ENCODE data around the gene LRRC34.
A peak's percentile ranks its signal among the peaks of the same experiment; 100 is the strongest.

LRRC34 gene

DNA sequence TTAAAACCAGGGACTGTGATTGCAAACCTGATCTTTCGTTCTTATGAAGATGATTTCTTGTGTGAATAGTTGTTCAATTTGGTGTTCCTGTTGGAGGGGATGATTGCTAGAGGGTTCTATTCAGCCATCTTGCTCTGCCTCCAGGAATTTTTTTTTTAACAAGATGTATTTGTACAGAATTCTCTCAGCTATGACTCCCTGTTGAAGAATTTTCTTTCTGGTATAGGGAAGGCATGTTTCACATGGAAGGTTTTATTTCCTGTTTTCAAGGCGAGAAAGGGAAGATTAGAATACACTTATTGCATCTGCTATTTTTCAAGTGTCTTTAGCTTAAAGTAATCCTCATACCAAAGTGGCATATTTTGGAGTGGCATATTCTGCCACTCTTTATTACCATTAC lies 5.6 kb upstream of the LRRC34 start:
- no peak for TF ChIP-seq CTCF (IDR thresholded peaks at IDR 0.05; ENCODE audit: insufficient read depth, low read depth, low read length, missing control alignments)
- H3K4me3 ChIP-seq (ENCODE audit: low read length): no peak overlapping the region
- peak; percentile 26 for DNase-seq (ENCODE audit: low read depth)

DNA sequence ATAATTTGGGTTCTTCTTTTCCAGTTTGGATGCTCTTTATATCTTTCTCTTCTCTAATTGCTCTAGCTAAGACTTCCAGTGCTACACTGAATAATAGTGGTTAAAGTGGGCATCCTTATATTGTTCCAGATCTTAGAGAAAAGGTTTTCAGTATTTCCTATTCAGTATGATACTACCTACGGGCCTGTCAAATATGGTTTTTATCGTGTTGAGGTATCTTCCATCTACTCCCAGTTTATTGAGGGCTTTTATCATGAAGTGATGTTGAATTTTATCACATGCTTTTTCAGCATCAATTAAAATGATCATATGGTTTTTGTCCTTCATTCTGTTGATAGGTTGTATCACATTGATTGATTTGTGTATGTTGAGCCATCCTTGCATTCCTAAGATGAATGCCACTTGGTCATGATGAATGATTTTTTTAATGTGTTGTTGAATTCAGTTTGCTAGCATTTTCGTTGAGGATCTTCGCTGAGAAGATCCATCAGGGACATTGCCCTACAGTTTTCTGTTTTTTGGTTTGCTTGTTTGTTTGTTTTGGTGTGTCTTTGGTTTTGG lies 3.0 kb upstream of the LRRC34 start:
- DNase-seq (ENCODE audit: low read depth): no peak
- H3K4me3 ChIP-seq (ENCODE audit: low read length): no peak overlapping the region
- TF ChIP-seq CTCF (IDR thresholded peaks at IDR 0.05; ENCODE audit: insufficient read depth, low read depth, low read length, missing control alignments): no peak

DNA sequence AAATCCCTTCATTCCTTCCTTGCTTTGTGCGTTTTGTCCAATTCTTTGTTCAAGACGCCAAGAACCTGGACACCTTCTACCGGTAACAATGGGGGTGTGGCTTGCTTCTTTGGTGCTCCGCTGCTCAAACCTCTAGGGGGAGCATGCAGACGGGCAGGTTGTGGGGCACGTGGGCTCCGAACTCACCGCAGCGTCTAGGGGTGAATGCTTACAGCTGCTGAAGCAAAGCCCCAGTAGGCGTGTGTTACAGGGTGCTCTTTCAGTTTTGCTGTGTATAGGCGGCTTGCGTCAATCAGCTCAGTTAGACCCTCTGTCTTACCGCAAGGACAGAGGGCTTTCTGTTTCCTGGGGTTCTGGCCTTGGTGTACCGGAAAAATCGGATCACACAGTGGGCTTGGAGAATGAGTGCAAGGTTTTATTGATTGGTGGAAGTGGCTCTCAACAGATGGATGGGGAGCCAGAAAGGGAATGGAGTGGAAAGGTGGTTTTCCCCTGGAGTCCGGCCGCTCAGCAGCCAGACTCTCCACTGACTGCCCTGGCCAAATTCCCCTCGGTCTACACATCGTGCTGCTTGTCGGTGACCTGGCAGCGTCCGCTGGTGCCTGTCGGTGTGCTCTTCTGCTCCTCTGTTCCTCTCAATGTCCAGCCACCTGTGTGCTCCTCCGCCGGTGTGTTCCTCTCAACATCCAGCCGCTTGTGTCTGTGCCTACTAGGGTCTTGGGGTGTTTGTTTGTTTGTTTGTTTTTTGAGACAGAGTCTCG lies 1.2 kb upstream of the LRRC34 start:
- H3K4me3 ChIP-seq (ENCODE audit: low read length): peak overlapping the region; percentile 3
- TF ChIP-seq CTCF (IDR thresholded peaks at IDR 0.05; ENCODE audit: insufficient read depth, low read depth, low read length, missing control alignments): peak; percentile 43
- peak; percentile 55 for DNase-seq (ENCODE audit: low read depth)

GRCh38 chr3:169813278-169813677 lies 574 bp upstream of the LRRC34 start:
- DNase-seq (ENCODE audit: low read depth): no peak
- TF ChIP-seq CTCF (IDR thresholded peaks at IDR 0.05; ENCODE audit: insufficient read depth, low read depth, low read length, missing control alignments): no peak
- no peak overlapping the region for H3K4me3 ChIP-seq (ENCODE audit: low read length)

DNA sequence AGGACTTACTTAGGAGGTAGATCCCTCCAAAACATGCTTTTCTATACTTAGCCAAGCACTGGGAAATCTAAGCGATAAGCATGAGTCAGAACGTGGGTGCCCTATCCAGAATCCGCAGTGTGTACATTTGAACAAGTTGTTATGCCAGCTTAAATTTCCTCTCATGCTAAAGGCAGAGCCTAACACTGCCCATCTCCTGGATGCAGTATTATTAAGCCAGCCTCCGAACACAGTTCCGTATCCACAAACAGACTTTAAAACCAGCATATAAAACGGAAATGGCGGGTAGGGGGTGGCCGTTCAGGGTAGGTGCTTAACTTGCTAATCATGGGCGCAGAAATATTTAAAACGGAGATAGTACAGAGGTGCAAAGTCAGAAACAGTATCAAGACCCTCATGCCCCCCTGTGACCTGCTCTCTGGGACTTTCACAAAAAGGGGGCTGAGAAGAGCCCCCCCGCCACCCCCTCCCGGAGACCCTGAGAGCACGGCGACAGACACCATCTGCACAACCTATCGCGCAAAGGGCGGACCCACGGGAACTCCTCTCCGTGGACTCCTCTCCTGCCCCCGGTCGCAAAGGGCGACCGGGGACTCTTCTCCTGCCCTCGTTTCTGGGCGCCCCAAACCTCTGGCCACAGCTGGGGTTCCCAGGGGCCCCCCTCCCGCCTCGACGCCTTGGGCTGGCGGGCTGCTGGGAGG lies 923 bp downstream of the LRRC34 start:
- peak; percentile 66 for DNase-seq (ENCODE audit: low read depth)
- H3K4me3 ChIP-seq (ENCODE audit: low read length): peak overlapping the region; percentile 46
- no peak for TF ChIP-seq CTCF (IDR thresholded peaks at IDR 0.05; ENCODE audit: insufficient read depth, low read depth, low read length, missing control alignments)

DNA sequence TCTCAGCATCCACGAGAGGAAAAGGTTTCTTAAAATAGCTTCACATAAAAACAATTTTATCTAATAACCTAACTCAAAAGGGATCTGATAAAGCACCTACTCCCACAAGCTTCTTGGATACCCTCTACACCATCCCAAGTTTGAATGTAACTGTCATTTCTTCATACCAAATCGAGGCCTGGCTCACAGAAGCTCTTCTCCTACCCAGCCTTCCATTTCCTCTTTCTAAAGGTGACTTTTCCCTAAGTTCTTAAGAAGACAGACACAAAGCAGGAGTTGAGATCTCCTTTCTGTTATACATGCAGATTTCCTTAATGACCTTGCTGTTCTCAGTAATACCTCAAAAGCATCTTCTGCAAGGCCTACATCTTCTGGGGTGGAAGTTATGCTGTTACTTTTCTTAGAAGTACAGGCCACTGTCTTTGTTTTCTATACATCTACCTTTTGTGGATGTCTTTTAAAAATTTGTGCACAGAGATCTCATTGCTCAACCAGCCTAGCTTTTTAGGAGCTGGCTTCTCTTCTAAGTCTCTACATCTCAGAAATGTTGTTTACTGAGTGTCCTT lies 3.4 kb downstream of the LRRC34 start:
- no peak for TF ChIP-seq CTCF (IDR thresholded peaks at IDR 0.05; ENCODE audit: insufficient read depth, low read depth, low read length, missing control alignments)
- DNase-seq (ENCODE audit: low read depth): no peak
- no peak overlapping the region for H3K4me3 ChIP-seq (ENCODE audit: low read length)

All from epithelial cell of esophagus (primary cell).